Nephron progenitor cell (in vitro differentiated cells): ENCODE measurements around the gene DPF3.
A peak's percentile ranks its signal among the peaks of the same experiment; 100 is the strongest.

Experiments used
- DNase-seq: peaks from one replicate; pipeline ENCODE4 v3.0.0; 2021
- H3K27ac Mint-ChIP-seq: 2 replicates; pipeline ENCODE4 v1.8.0; 2021; ENCODE audit warnings: mild to moderate bottlenecking, moderate library complexity, mixed read lengths
- H3K27me3 Mint-ChIP-seq: 2 replicates; pipeline ENCODE4 v1.8.0; 2021; ENCODE audit warnings: mild to moderate bottlenecking, low read depth, mixed read lengths; ENCODE audit not compliant: poor library complexity
- H3K36me3 Mint-ChIP-seq: 2 replicates; pipeline ENCODE4 v1.8.0; 2021; ENCODE audit warnings: low read depth, mixed read lengths
- H3K4me1 Mint-ChIP-seq: 2 replicates; pipeline ENCODE4 v1.8.0; 2021; ENCODE audit warnings: mixed read lengths
- H3K4me3 Mint-ChIP-seq: 2 replicates; pipeline ENCODE4 v1.8.0; 2021; ENCODE audit warnings: mild to moderate bottlenecking, moderate library complexity, mixed read lengths
- H3K9me3 Mint-ChIP-seq: 2 replicates; pipeline ENCODE4 v1.8.0; 2021; ENCODE audit warnings: mild to moderate bottlenecking, moderate library complexity, mixed read lengths
- CTCF ChIP-seq: fragments of 200-600 bp; sonication (generic); IDR thresholded peaks from 2 replicates; pipeline ENCODE4 v1.5.0; 2021; ENCODE audit warnings: antibody characterized with exemption

DPF3 gene

GRCh38 chr14:72755766-72756165, 138.1 kb downstream of the DPF3 start:
- Mint-ChIP-seq H3K36me3 (peaks cover 45% of the 10 kb centered on the region), H3K4me3 (peak overlapping the region; percentile 8), H3K9me3 (peaks cover 32% of the 10 kb centered on the region), H3K27ac (peak overlapping the region; percentile 86), H3K4me1 (peaks cover 17% of the 10 kb centered on the region), H3K27me3 (peaks cover 5% of the 10 kb centered on the region)
- DNase-seq = no peak
- no peak for TF ChIP-seq CTCF

GRCh38 chr14:72754949-72755348, 139.0 kb downstream of the DPF3 start:
- no peak for TF ChIP-seq CTCF
- H3K4me3 Mint-ChIP-seq = no peak overlapping the region
- peaks cover 45% of the 10 kb centered on the region for H3K36me3 Mint-ChIP-seq
- H3K9me3 Mint-ChIP-seq = peaks cover 24% of the 10 kb centered on the region
- no peak for DNase-seq
- H3K27me3 Mint-ChIP-seq = peaks cover 5% of the 10 kb centered on the region
- peaks cover 17% of the 10 kb centered on the region for H3K4me1 Mint-ChIP-seq
- no peak overlapping the region for H3K27ac Mint-ChIP-seq

GRCh38 chr14:72753879-72754400, 140.0 kb downstream of the DPF3 start:
- Mint-ChIP-seq H3K9me3 (peaks cover 21% of the 10 kb centered on the region), H3K4me1 (peaks cover 17% of the 10 kb centered on the region), H3K36me3 (peaks cover 45% of the 10 kb centered on the region), H3K4me3 (no peak overlapping the region), H3K27me3 (peaks cover 5% of the 10 kb centered on the region), H3K27ac (no peak overlapping the region)
- DNase-seq = no peak
- no peak for TF ChIP-seq CTCF

GRCh38 chr14:72753044-72753710, 140.7 kb downstream of the DPF3 start:
- H3K4me1 Mint-ChIP-seq = peaks cover 17% of the 10 kb centered on the region
- peaks cover 21% of the 10 kb centered on the region for H3K9me3 Mint-ChIP-seq
- H3K27me3 Mint-ChIP-seq = peaks cover 5% of the 10 kb centered on the region
- peak overlapping the region; percentile 47 for H3K27ac Mint-ChIP-seq
- no peak for DNase-seq
- no peak for TF ChIP-seq CTCF
- peaks cover 45% of the 10 kb centered on the region for H3K36me3 Mint-ChIP-seq
- no peak overlapping the region for H3K4me3 Mint-ChIP-seq

GRCh38 chr14:72752034-72752412, 141.9 kb downstream of the DPF3 start:
- Mint-ChIP-seq H3K4me1 (peaks cover 19% of the 10 kb centered on the region), H3K27ac (no peak overlapping the region), H3K36me3 (peaks cover 49% of the 10 kb centered on the region), H3K4me3 (no peak overlapping the region), H3K27me3 (peaks cover 7% of the 10 kb centered on the region), H3K9me3 (peaks cover 26% of the 10 kb centered on the region)
- no peak for DNase-seq
- no peak for TF ChIP-seq CTCF
